VCaP (cell line): ENCODE measurements around the gene TTC21A.
A peak's percentile ranks its signal among the peaks of the same experiment; 100 is the strongest.

ENCODE experiments used
- H3K27ac ChIP-seq: fragments of 450-650 bp; 2 replicates; pipeline ENCODE4 v1.5.1; 2017
- CTCF ChIP-seq: fragments of 450-650 bp; conservative IDR thresholded peaks from 2 replicates; pipeline ENCODE4 v1.5.1; 2017; ENCODE audit warnings: mild to moderate bottlenecking, moderate library complexity

The TTC21A gene

GRCh38 chr3:39144095-39144747, 36.7 kb downstream of the TTC21A start:
- TF ChIP-seq CTCF, result no peak
- H3K27ac ChIP-seq, result peak overlapping the region; percentile 99

GRCh38 chr3:39144748-39145380, 37.4 kb downstream of the TTC21A start:
- no peak for TF ChIP-seq CTCF
- peak overlapping the region; percentile 99 for H3K27ac ChIP-seq

- peak overlapping the region; percentile 99 for H3K27ac ChIP-seq
- TF ChIP-seq CTCF, result no peak
Measured at GRCh38 chr3:39146083-39146501, 38.6 kb downstream of the TTC21A start.

- peak overlapping the region; percentile 43 for H3K27ac ChIP-seq
- TF ChIP-seq CTCF, result no peak
Measured at GRCh38 chr3:39146611-39147591, 39.4 kb downstream of the TTC21A start.

GRCh38 chr3:39147711-39148434, 40.4 kb downstream of the TTC21A start:
- no peak for TF ChIP-seq CTCF
- H3K27ac ChIP-seq, result peak overlapping the region; percentile 43; the same call in 1 of the 2 replicates

GRCh38 chr3:39148435-39149058, 41.1 kb downstream of the TTC21A start:
- H3K27ac ChIP-seq, result peak overlapping the region; percentile 84; the same call in 1 of the 2 replicates
- TF ChIP-seq CTCF, result no peak
